Liver (tissue), 9 donors: ENCODE results near the gene BTBD9. TPM values are rescaled to one million over a fixed set of nuclear protein-coding genes. Genes with fewer than 3 reads are reported as not detected.

Experiments used
- DNase-seq: peaks from one replicate; pipeline ENCODE4 v3.0.0-alpha.2; 2017; ENCODE audit warnings: low spot score
- H3K27ac ChIP-seq, 2 donors: one replicate each; pipeline ENCODE4 v1.7.0; 2013; ENCODE audit warnings: inconsistent platforms in 2 of 2, low read length in 2 of 2, control low read depth in 1 of 2, low read depth in 1 of 2, mild to moderate bottlenecking in 1 of 2
- H3K27me3 ChIP-seq, 4 donors: one replicate each; pipeline versions ENCODE4 v1.6.1 to v1.7.0; 2013; ENCODE audit warnings: low read length in 3 of 4, inconsistent platforms in 1 of 4, mild to moderate bottlenecking in 1 of 4, moderate library complexity in 1 of 4; ENCODE audit not compliant: control insufficient read depth in 4 of 4, insufficient read depth in 4 of 4
- H3K36me3 ChIP-seq, 4 donors: one replicate each; pipeline versions ENCODE4 v1.6.1 to v1.7.0; 2013; ENCODE audit warnings: low read length in 3 of 4, mild to moderate bottlenecking in 3 of 4, low read depth in 1 of 4, moderate library complexity in 1 of 4; ENCODE audit not compliant: control insufficient read depth in 4 of 4, insufficient read depth in 3 of 4
- H3K4me1 ChIP-seq, 4 donors: one replicate each; pipeline versions ENCODE4 v1.6.1 to v1.7.0; 2013; ENCODE audit warnings: low read length in 3 of 4, mild to moderate bottlenecking in 3 of 4, moderate library complexity in 1 of 4; ENCODE audit not compliant: control insufficient read depth in 4 of 4, insufficient read depth in 4 of 4
- H3K4me3 ChIP-seq, 3 donors: one replicate each; pipeline versions ENCODE4 v1.6.1 to v1.7.0; 2013; ENCODE audit warnings: low read length in 3 of 3, control low read depth in 1 of 3, low read depth in 1 of 3, mild to moderate bottlenecking in 1 of 3
- H3K9ac ChIP-seq, 2 donors: one replicate each; pipeline ENCODE4 v1.7.0; 2013; ENCODE audit warnings: low read length in 2 of 2, mild to moderate bottlenecking in 2 of 2, moderate library complexity in 2 of 2, control low read depth in 1 of 2, low read depth in 1 of 2
- H3K9me3 ChIP-seq, 4 donors: one replicate each; pipeline versions ENCODE4 v1.6.1 to v1.7.0; 2013; ENCODE audit warnings: low read length in 3 of 4; ENCODE audit not compliant: control insufficient read depth in 4 of 4
- EGR1 ChIP-seq, 2 donors: IDR thresholded peaks; 2 replicates each; pipeline ENCODE4 v1.6.1; 2016 to 2018; ENCODE audit warnings: antibody characterized with exemption in 2 of 2, low read depth in 2 of 2
- FOXA1 ChIP-seq: IDR thresholded peaks from 2 replicates; pipeline ENCODE4 v1.6.1; 2016; ENCODE audit warnings: antibody characterized with exemption
- FOXA2 ChIP-seq: IDR thresholded peaks from 2 replicates; pipeline ENCODE4 v1.6.1; 2016; ENCODE audit warnings: antibody characterized with exemption
- GABPA ChIP-seq, 2 donors: IDR thresholded peaks in 1 of 2; conservative IDR thresholded peaks in 1 of 2; 2 replicates each; pipeline ENCODE4 v1.6.1; 2016; ENCODE audit warnings: antibody characterized with exemption in 2 of 2, mild to moderate bottlenecking in 1 of 2, moderate library complexity in 1 of 2
- HNF4A ChIP-seq, 2 donors: conservative IDR thresholded peaks; 2 replicates each; pipeline ENCODE4 v1.6.1; 2016; ENCODE audit warnings: antibody characterized with exemption in 2 of 2, mild to moderate bottlenecking in 2 of 2
- HNF4G ChIP-seq: IDR thresholded peaks from 2 replicates; pipeline ENCODE4 v1.6.1; 2016; ENCODE audit warnings: antibody characterized with exemption
- NR2F2 ChIP-seq: IDR thresholded peaks from 2 replicates; pipeline ENCODE4 v1.6.1; 2016; ENCODE audit warnings: antibody characterized with exemption
- RAD21 ChIP-seq, 2 donors: IDR thresholded peaks; 2 replicates each; pipeline ENCODE4 v1.6.1; 2016; ENCODE audit warnings: antibody characterized with exemption in 2 of 2, mild to moderate bottlenecking in 2 of 2
- RXRA ChIP-seq, 2 donors: IDR thresholded peaks; 2 replicates each; pipeline ENCODE4 v1.6.1; 2017 to 2018; ENCODE audit warnings: antibody characterized with exemption in 2 of 2, mild to moderate bottlenecking in 1 of 2
- SP1 ChIP-seq: IDR thresholded peaks from 2 replicates; pipeline ENCODE4 v1.6.1; 2018; ENCODE audit warnings: antibody characterized with exemption, mild to moderate bottlenecking
- TAF1 ChIP-seq: conservative IDR thresholded peaks from 2 replicates; pipeline ENCODE4 v1.6.1; 2016; ENCODE audit warnings: antibody characterized with exemption, mild to moderate bottlenecking
- YY1 ChIP-seq: IDR thresholded peaks from 2 replicates; pipeline ENCODE4 v1.6.1; 2016; ENCODE audit warnings: antibody characterized with exemption, mild to moderate bottlenecking
- WGBS: extraction: QIAGEN DNeasy Blood & Tissue Kit; methylation state at CpG from one replicate; pipeline ENCODE4 v1.1.7; 2013; 5-methylcytosine and 5-hydroxymethylcytosine counted together
- polyA plus RNA-seq, 2 donors: library from polyadenylated mRNA; stranded (reverse) in 1 of 2; unstranded in 1 of 2; fragments of 200-250 nt in 1 of 2; fragments of >200 nt in 1 of 2; fragmentation: Nextera tagmentation in 1 of 2; extraction: Ambion mirVana in 1 of 2; gene quantifications; one replicate each; pipeline versions ENCODE4 v1.2.1 to v1.2.3, GENCODE V29; 2013 to 2015
- total RNA-seq, 2 donors: library from RNA; depleted of rRNA; stranded (reverse); fragments of >200 nt; gene quantifications; one replicate each; pipeline ENCODE4 v1.2.3, GENCODE V29; 2014
- TF ChIP-seq, protein P1 (sequence below): IDR thresholded peaks from 2 replicates; pipeline ENCODE4 v1.6.1; 2016; ENCODE audit warnings: antibody characterized with exemption
- TF ChIP-seq, protein P2 (sequence below): fragments of 150-350 bp; IDR thresholded peaks from 2 replicates; pipeline ENCODE4 v1.5.1; 2017; ENCODE audit warnings: improper control_type of control experiment, low read depth, low read length; ENCODE audit not compliant: missing input control
- TF ChIP-seq, protein P3 (sequence below): IDR thresholded peaks from 2 replicates; pipeline ENCODE4 v1.6.1; 2016; ENCODE audit warnings: antibody characterized with exemption
- TF ChIP-seq, protein P4 (sequence below): IDR thresholded peaks from 2 replicates; pipeline ENCODE4 v1.6.1; 2016; ENCODE audit warnings: antibody characterized with exemption
- TF ChIP-seq, protein P5 (sequence below): IDR thresholded peaks from 2 replicates; pipeline ENCODE4 v1.6.1; 2016; ENCODE audit warnings: antibody characterized with exemption, mild to moderate bottlenecking
- donor health status: healthy.
- donor health status: healthy.
- donor health status: healthy.
- donor health status: healthy.
- donor health status: healthy.

The BTBD9 gene
- total and polyA plus RNA-seq, 4 donors, result 2.0 to 12.4 (median 5.7) TPM

DNA sequence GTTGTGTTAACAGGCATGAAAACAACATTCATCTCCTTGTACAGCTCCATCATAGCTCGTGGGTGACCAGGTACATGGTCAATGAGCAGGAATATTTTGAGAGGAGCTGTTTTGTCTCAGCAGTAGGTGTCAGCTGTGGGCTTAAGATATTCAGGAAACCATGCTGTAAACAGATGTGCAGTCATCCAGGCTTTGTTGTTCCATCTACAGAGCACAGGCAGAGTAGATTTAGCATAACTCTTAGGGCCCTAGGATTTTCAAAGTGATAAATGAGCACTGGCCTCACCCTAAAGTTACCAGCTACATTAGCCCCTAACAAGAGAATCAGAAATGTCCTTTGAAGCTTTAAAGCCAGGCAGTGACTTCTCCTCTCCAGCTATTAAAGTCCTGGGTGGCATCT, 154.2 kb downstream of the BTBD9 start (continued):
- TF ChIP-seq, protein P1, sequence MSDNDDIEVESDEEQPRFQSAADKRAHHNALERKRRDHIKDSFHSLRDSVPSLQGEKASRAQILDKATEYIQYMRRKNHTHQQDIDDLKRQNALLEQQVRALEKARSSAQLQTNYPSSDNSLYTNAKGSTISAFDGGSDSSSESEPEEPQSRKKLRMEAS, result no peak
- no peak for TF ChIP-seq RAD21 (IDR thresholded peaks at IDR 0.05)

DNA sequence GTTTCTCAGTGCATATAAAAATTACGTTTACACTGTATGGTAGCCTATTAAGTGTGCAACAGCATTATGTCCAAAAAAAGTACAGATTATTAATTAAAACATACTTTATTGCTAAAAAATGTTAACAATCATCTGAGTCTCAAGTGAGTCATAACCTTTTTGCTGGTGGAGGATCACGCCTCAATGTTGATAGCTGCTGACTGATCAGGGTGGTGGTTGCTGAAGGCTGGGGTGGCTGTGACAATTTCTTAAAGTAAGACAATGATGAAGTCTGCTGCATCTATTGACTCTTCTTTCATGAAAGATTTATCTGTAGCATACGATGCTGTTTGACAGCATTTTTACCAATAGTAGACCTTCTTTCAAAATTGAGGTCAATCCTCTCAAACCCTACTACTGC, 155.1 kb downstream of the BTBD9 start:
- no peak overlapping the region for H3K4me3 ChIP-seq
- no peaks in the 10 kb centered on the region for H3K36me3 ChIP-seq
- H3K9ac ChIP-seq, result no peak overlapping the region
- H3K4me1 ChIP-seq, result no peaks in the 10 kb centered on the region
- no peaks in the 10 kb centered on the region for H3K27me3 ChIP-seq
- no peak overlapping the region for H3K27ac ChIP-seq
- DNase-seq, result no peak
- no peaks in the 10 kb centered on the region for H3K9me3 ChIP-seq
- TF ChIP-seq RAD21 (IDR thresholded peaks at IDR 0.05), result no peak
- TF ChIP-seq, protein P2, sequence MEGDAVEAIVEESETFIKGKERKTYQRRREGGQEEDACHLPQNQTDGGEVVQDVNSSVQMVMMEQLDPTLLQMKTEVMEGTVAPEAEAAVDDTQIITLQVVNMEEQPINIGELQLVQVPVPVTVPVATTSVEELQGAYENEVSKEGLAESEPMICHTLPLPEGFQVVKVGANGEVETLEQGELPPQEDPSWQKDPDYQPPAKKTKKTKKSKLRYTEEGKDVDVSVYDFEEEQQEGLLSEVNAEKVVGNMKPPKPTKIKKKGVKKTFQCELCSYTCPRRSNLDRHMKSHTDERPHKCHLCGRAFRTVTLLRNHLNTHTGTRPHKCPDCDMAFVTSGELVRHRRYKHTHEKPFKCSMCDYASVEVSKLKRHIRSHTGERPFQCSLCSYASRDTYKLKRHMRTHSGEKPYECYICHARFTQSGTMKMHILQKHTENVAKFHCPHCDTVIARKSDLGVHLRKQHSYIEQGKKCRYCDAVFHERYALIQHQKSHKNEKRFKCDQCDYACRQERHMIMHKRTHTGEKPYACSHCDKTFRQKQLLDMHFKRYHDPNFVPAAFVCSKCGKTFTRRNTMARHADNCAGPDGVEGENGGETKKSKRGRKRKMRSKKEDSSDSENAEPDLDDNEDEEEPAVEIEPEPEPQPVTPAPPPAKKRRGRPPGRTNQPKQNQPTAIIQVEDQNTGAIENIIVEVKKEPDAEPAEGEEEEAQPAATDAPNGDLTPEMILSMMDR, result no peak
- TF ChIP-seq TAF1, result no peak
- no peak for TF ChIP-seq EGR1 (IDR thresholded peaks at IDR 0.05; ENCODE audit: low read depth in 2 of 2)
- no peak for TF ChIP-seq RXRA (IDR thresholded peaks at IDR 0.05)
- no peak for TF ChIP-seq HNF4G
- no peak for TF ChIP-seq NR2F2
- no peak for TF ChIP-seq SP1
- TF ChIP-seq, protein P3, sequence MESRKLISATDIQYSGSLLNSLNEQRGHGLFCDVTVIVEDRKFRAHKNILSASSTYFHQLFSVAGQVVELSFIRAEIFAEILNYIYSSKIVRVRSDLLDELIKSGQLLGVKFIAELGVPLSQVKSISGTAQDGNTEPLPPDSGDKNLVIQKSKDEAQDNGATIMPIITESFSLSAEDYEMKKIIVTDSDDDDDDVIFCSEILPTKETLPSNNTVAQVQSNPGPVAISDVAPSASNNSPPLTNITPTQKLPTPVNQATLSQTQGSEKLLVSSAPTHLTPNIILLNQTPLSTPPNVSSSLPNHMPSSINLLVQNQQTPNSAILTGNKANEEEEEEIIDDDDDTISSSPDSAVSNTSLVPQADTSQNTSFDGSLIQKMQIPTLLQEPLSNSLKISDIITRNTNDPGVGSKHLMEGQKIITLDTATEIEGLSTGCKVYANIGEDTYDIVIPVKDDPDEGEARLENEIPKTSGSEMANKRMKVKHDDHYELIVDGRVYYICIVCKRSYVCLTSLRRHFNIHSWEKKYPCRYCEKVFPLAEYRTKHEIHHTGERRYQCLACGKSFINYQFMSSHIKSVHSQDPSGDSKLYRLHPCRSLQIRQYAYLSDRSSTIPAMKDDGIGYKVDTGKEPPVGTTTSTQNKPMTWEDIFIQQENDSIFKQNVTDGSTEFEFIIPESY, result no peak
- TF ChIP-seq FOXA1, result no peak
- no peak for TF ChIP-seq FOXA2
- TF ChIP-seq, protein P4, sequence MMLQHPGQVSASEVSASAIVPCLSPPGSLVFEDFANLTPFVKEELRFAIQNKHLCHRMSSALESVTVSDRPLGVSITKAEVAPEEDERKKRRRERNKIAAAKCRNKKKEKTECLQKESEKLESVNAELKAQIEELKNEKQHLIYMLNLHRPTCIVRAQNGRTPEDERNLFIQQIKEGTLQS, result no peak
- no peak for TF ChIP-seq GABPA (IDR thresholded peaks at IDR 0.05 in 1 of 2, conservative IDR thresholded peaks at IDR 0.05 in 1 of 2)
- TF ChIP-seq YY1, result no peak
- TF ChIP-seq HNF4A (conservative IDR thresholded peaks at IDR 0.05), result no peak
- TF ChIP-seq, protein P1, result no peak
- TF ChIP-seq, protein P5, sequence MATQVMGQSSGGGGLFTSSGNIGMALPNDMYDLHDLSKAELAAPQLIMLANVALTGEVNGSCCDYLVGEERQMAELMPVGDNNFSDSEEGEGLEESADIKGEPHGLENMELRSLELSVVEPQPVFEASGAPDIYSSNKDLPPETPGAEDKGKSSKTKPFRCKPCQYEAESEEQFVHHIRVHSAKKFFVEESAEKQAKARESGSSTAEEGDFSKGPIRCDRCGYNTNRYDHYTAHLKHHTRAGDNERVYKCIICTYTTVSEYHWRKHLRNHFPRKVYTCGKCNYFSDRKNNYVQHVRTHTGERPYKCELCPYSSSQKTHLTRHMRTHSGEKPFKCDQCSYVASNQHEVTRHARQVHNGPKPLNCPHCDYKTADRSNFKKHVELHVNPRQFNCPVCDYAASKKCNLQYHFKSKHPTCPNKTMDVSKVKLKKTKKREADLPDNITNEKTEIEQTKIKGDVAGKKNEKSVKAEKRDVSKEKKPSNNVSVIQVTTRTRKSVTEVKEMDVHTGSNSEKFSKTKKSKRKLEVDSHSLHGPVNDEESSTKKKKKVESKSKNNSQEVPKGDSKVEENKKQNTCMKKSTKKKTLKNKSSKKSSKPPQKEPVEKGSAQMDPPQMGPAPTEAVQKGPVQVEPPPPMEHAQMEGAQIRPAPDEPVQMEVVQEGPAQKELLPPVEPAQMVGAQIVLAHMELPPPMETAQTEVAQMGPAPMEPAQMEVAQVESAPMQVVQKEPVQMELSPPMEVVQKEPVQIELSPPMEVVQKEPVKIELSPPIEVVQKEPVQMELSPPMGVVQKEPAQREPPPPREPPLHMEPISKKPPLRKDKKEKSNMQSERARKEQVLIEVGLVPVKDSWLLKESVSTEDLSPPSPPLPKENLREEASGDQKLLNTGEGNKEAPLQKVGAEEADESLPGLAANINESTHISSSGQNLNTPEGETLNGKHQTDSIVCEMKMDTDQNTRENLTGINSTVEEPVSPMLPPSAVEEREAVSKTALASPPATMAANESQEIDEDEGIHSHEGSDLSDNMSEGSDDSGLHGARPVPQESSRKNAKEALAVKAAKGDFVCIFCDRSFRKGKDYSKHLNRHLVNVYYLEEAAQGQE, result no peak
- 94% methylated on average over 3 of the region's 3 CpGs for WGBS
